HG02588 (cell line): ENCODE results near the gene SLC4A5.

Experiments used
- ATAC-seq: cut with Tn5 transposase; IDR thresholded peaks from one replicate; pipeline ENCODE4 v1.9.1; 2021; ENCODE audit warnings: mild to moderate bottlenecking, moderate library complexity; ENCODE audit not compliant: unreplicated experiment

Gene SLC4A5, protein sequence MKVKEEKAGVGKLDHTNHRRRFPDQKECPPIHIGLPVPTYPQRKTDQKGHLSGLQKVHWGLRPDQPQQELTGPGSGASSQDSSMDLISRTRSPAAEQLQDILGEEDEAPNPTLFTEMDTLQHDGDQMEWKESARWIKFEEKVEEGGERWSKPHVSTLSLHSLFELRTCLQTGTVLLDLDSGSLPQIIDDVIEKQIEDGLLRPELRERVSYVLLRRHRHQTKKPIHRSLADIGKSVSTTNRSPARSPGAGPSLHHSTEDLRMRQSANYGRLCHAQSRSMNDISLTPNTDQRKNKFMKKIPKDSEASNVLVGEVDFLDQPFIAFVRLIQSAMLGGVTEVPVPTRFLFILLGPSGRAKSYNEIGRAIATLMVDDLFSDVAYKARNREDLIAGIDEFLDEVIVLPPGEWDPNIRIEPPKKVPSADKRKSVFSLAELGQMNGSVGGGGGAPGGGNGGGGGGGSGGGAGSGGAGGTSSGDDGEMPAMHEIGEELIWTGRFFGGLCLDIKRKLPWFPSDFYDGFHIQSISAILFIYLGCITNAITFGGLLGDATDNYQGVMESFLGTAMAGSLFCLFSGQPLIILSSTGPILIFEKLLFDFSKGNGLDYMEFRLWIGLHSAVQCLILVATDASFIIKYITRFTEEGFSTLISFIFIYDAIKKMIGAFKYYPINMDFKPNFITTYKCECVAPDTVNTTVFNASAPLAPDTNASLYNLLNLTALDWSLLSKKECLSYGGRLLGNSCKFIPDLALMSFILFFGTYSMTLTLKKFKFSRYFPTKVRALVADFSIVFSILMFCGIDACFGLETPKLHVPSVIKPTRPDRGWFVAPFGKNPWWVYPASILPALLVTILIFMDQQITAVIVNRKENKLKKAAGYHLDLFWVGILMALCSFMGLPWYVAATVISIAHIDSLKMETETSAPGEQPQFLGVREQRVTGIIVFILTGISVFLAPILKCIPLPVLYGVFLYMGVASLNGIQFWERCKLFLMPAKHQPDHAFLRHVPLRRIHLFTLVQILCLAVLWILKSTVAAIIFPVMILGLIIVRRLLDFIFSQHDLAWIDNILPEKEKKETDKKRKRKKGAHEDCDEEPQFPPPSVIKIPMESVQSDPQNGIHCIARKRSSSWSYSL

GRCh38 chr2:74343316-74343715 is at the start of gene SLC4A5:
Gene SLC4A5 (minus strand): TSS chr2:74343416. CDS start chr2:74315023, 28,393 bp downstream.
- ATAC-seq, result no peak

DNA sequence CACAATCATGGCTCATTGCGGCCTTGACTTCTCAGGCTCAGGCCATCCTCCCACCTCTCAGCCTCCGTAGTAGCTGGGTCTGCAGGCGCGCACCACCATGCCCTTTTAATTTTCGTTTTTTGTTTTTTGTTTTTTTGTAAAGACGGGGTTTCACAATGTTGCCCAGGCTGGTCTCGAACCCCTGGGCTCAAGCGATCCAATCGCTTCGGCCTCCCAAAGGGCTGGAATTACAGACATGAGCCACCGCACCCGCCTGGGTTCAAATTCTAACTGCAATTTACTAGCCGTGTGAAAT is 49.2 kb upstream of the SLC4A5 start:
- ATAC-seq, result no peak

DNA sequence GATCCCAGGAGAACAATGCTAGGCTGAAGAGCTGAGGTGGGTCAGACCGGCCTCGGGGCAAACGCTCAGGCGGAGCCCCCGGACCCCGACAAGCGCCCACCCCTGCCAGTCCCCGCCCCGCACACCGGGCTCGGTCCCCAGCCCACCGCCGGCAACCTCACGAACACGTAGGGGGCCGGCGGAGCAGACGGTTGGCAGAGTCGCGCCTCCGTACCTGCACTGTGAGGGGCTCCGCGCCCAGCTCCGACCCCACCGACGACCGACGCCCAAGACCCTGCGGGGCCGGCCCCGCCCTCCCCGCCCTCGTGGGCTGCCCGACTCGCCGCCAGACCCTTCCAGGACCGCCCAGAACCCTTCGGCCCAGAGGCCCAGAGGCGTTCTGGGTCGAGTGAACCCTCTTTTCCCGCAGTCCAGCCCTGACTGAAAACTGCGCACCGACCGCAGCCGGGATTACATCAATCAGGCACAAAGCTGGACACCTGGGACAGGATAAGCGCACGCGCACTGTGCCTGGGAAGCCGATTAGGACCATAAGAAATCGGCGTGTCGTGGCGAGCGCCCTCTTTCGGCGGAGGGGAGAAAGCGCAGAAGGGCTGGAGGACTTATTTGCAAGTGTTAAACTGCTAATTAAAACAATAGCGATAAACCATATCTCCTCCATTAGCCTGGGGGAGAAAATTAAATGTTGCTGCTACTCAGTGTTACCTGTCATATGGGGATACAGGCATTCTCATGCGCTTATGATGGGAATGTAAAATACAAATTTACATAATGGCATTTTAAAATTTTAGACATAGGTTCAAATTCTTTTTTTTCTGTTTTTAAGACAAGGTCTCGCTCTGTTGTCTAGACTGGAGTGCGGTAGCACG is 48.6 kb upstream of the SLC4A5 start:
- ATAC-seq, result peak; percentile 68

DNA sequence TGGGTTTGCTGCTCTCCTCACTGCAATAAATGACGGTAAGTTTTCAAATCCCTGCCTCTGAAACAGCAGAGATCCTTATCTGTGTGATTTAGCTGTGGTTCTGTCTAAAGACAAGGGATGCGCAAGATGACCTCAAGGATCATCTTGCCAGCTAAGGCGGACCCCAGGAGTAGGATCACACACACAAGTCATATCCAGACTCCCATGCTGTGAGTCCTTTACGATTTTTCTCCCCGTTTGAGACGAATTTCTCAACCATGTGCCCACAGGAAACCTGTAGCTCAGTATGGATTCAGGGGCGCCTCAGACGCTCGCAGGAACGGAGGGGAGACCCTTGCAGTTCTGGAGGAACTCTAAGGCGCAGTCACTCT is 48.0 kb upstream of the SLC4A5 start:
- ATAC-seq, result no peak

DNA sequence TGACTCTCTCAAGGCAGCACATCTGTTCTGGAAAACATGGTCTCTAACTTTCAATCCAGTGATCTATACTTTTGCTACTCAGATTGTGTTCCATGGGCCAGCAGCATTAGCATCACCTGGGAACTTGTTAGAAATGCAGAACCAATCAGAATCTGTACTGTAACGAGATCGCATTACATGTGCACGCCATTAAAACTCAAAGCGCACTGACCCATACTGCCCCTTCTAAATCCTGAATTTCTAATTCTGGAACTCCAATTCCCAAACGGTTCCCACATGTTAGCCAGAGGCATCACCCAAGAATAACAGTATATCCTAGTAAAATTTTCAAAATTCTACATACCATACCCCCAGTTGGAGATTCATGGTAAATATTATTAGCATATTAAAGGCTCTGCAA is 47.4 kb upstream of the SLC4A5 start:
- ATAC-seq, result no peak

DNA sequence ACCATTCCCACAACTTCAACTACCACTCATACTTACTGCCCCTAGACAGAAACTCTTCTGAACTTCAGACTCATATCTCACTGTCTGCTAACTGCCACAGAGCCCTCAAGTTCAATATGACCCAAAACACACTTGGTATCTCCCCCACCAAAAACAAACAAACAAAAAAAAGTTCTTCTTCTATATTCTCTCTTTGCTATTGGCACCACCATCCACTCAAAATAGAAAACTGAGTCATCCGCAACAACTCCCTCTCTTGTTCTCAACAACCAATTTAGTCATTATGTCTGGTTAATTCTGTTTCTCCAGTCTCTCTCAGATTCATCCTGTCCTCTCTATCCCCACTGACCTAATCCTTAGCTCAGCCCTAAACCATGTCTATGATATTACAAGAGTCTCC is 44.1 kb upstream of the SLC4A5 start:
- ATAC-seq, result no peak

- ATAC-seq, result no peak
These were observed 42.2 kb upstream of the SLC4A5 start for GRCh38 chr2:74385396-74385795.

DNA sequence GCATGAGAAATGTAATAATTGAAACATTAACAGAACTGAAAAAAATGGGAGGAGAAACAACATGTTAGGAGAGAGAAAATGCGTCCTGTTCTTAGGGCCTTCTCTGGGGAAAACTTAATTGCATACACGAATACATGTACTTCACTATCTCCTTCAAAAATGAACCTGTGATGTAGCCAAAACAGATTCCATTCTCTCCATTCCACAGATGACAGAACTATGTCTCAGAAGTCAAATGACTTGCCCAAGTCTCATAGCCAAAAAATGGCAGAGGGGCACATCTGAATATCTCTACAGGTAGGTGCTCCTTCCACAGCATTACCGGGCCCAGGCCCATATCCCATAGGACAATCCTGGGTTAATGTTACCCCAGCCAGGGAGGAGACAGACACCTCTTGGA is 40.8 kb upstream of the SLC4A5 start:
- ATAC-seq, result no peak

DNA sequence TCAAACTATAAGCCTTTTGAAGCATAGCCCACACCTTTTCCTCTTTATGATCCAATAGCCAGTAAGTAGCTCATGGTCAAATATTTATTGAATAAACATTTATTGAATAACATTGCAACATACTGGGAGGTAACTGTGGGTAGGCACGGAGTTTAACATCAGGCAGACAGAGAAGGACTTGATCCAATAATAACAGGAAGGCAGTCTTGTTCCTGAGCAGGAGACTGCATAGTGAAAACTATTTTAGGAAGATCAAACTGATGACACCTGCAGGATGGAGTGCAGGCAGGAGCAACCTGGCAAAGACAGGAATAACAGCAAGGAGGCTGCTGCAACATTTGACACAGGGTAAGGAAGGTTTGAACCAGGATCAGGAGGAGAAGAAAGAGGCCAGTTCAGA is 40.0 kb upstream of the SLC4A5 start:
- ATAC-seq, result no peak

DNA sequence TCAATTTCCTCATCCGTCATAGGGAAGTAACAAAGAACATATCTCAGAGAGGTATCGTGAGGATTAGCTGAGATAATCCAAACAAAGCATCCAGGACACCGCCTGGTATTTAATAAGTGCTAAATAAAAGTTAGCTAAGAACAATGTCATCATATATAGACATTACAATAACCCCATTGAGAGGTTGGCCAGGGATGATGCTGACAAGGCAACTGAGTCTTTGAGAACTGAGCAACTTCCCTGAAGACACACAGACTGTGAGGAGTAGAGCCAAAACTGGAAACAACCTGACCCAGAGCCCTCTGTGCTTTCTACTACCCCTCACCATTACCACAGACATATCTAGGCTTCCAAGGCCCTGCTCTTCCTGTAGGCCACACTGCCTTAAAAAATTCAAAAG is 38.5 kb upstream of the SLC4A5 start:
- ATAC-seq, result no peak

- ATAC-seq, result no peak
These were observed 36.9 kb upstream of the SLC4A5 start, which contains the start of gene DCTN1 for GRCh38 chr2:74379851-74380789. Gene DCTN1 (minus strand): TSS chr2:74380311. CDS start chr2:74380037, 274 bp downstream.

- ATAC-seq, result no peak
These were observed 34.8 kb upstream of the SLC4A5 start for GRCh38 chr2:74378007-74378406.

GRCh38 chr2:74375838-74376237 is 32.6 kb upstream of the SLC4A5 start:
- ATAC-seq, result no peak

DNA sequence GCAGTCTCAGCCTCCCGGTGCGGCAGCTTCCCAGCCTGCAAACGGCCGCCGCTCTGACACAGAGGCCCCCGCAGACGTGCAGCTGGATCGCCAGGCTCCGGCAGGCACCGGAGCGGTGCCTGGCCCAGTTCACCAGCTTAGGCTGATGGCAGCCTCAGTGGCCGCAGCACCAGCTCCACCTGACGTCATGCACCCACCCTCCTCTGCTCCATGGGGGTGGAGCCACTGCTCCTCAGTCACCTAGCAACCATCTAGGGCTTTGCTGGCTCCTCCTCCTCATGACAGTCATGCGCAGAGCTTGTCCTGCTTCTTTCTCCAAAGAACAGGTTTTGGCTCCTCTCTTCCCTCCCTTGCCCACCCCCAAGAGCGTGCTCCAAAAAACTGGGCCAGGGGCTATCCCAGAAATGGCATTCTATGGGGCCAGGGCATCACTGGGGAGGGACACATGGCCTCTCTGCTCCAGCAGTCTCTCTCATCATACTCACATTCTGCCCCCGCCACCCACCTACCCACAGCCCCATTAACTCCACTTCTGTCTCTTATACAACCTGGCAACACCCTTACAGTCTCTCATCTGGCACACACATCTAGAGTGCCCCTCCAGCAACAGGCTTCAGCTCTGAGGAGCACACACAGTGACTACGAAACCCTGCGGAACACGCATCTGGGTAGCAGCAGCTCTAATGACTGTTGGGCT is 31.4 kb upstream of the SLC4A5 start:
- no peak for ATAC-seq

GRCh38 chr2:74373985-74374384 is 30.8 kb upstream of the SLC4A5 start:
- no peak for ATAC-seq

DNA sequence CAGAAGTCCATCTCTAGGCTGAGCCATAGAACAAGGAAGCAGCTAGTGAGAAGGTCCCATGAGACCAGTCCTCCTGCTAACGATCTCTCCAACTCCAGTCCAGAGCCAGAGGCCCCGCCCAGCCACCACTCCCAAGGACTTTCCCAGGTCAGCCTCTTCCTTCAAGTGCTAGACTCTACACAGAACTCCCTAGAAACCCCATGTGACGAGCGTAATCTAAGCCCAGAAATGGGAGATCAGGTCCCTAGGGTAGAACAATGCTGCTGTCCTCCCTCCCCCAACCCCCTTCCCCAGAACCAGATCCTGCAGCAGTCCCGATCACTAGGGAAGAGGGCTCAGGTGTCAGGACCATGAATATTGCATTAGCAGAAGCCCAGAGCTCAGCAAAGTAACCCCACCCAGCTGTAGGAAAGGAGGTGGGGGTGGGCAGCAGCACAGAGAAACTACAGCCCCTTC is 30.0 kb upstream of the SLC4A5 start:
- ATAC-seq, result no peak

GRCh38 chr2:74372674-74373073 is 29.5 kb upstream of the SLC4A5 start:
- no peak for ATAC-seq

GRCh38 chr2:74371421-74371820 is 28.2 kb upstream of the SLC4A5 start:
- ATAC-seq, result no peak

DNA sequence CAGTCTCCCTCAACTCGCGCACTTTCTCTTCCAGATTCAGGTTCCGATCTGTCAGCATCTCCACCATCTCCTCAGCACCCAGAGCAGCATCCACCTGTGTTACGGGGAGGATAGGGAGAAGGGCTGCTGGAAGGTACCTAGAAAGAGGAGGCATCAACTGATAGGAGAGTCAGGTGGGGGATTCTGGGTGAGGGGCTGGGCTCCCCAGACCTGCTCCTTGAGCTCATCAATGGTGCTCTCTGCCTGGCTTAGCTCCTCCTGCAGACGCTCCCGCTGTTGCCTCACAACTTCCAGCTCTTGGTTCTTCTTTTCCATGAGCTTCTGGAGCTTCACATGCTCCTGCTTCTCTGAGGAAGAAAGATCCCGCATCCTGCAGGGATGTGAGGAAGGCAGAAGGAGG is 26.8 kb upstream of the SLC4A5 start:
- no peak for ATAC-seq
